ENCODE results near the gene CA12. TPM values are rescaled to one million over a fixed set of nuclear protein-coding genes. Genes with fewer than 3 reads are reported as not detected.

The CA12 gene
- total and polyA plus RNA-seq, 2 donors (not counting 1 experiment from before 2014, with no cell fraction given): not detected

DNA sequence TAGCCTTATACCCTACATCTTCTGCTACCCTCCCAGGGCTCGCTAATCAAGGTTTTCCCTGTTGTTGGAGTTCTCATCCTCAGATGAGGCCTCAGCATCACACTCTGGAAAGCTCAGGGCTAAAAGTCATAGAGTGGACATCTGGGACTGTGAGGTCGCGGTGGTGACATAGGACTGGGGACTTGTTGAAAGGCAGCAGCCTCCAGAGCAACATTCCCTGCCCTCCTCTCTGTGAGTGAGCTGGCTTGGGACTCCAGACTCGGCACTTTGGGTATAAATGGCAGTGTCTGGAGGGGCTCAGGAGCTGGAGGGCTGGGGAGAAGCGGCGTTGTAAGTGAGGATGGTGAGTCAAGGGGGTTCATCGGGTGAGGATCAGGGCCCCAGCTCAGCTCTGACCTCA, 2.7 kb downstream of the CA12 start:
- peaks cover 8 to 11% of the 10 kb centered on the region in 2 donors for H3K4me1 ChIP-seq (ENCODE audit: control insufficient read depth in 2 of 2, insufficient read depth in 2 of 2, low read length in 2 of 2)
- H3K9ac ChIP-seq (ENCODE audit: low read length): no peak overlapping the region
- POLR2A ChIA-PET: no interaction called here
- no peak overlapping the region for H2AFZ ChIP-seq (ENCODE audit: insufficient read depth, low read depth, low read length, poor library complexity, severe bottlenecking)
- no peak overlapping the region for H3K4me2 ChIP-seq (replicated peaks; ENCODE audit: low read depth, low read length, poor library complexity, severe bottlenecking)
- no peak overlapping the region for H3K27ac ChIP-seq (ENCODE audit: low read length in 2 of 2)
- Mint-ChIP-seq H3K9me3 (ENCODE audit: insufficient read depth) (no peaks in the 10 kb centered on the region), H3K27me3 (peaks cover 53% of the 10 kb centered on the region), H3K27ac (no peak overlapping the region), H3K4me1 (peaks cover 11% of the 10 kb centered on the region), H3K4me3 (no peak overlapping the region)
- no peak for DNase-seq
- no peaks in the 10 kb centered on the region for H4K20me1 ChIP-seq (ENCODE audit: control insufficient read depth, insufficient read depth, low read length, poor library complexity, severe bottlenecking)
- H3K9me3 ChIP-seq (ENCODE audit: control extremely low read depth in 1 of 3, control insufficient read depth in 2 of 3, insufficient read depth in 1 of 3, low read length in 2 of 3): no peaks in the 10 kb centered on the region
- H3K79me2 ChIP-seq (ENCODE audit: control insufficient read depth, insufficient read depth, low read length): no peaks in the 10 kb centered on the region
- ATAC-seq (ENCODE audit: low read depth): no peak
- peaks cover 0 to 48% (median 19%) of the 10 kb centered on the region in 4 experiments for H3K27me3 ChIP-seq (replicated peaks in 1 of 4; ENCODE audit: control extremely low read depth in 1 of 4, control insufficient read depth in 3 of 4, insufficient read depth in 4 of 4, low read length in 3 of 4)
- H3K36me3 ChIP-seq (replicated peaks in 1 of 2; ENCODE audit: control extremely low read depth in 1 of 2, control insufficient read depth in 1 of 2, extremely low read depth in 1 of 2, insufficient read depth in 2 of 2, low read length in 1 of 2): no peaks in the 10 kb centered on the region
- intact Hi-C loops (cut with micrococcal nuclease): no loop called here
- TF ChIP-seq EZH2 (IDR thresholded peaks at IDR 0.05; ENCODE audit: borderline replicate concordance, insufficient read depth, low read depth, low read length, poor library complexity, severe bottlenecking): no peak
- TF ChIP-seq, protein P1, sequence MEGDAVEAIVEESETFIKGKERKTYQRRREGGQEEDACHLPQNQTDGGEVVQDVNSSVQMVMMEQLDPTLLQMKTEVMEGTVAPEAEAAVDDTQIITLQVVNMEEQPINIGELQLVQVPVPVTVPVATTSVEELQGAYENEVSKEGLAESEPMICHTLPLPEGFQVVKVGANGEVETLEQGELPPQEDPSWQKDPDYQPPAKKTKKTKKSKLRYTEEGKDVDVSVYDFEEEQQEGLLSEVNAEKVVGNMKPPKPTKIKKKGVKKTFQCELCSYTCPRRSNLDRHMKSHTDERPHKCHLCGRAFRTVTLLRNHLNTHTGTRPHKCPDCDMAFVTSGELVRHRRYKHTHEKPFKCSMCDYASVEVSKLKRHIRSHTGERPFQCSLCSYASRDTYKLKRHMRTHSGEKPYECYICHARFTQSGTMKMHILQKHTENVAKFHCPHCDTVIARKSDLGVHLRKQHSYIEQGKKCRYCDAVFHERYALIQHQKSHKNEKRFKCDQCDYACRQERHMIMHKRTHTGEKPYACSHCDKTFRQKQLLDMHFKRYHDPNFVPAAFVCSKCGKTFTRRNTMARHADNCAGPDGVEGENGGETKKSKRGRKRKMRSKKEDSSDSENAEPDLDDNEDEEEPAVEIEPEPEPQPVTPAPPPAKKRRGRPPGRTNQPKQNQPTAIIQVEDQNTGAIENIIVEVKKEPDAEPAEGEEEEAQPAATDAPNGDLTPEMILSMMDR (IDR thresholded peaks at IDR 0.05): no peak
- CTCF ChIA-PET: no interaction called here
- H3K4me3 ChIP-seq (ENCODE audit: control extremely low read depth in 1 of 5, extremely low read depth in 1 of 5, insufficient read depth in 1 of 5, low read depth in 2 of 5, low read length in 4 of 5): no peak overlapping the region
- WGBS (ENCODE audit: insufficient coverage): 94% methylated on average over 6 of the region's 7 CpGs

DNA sequence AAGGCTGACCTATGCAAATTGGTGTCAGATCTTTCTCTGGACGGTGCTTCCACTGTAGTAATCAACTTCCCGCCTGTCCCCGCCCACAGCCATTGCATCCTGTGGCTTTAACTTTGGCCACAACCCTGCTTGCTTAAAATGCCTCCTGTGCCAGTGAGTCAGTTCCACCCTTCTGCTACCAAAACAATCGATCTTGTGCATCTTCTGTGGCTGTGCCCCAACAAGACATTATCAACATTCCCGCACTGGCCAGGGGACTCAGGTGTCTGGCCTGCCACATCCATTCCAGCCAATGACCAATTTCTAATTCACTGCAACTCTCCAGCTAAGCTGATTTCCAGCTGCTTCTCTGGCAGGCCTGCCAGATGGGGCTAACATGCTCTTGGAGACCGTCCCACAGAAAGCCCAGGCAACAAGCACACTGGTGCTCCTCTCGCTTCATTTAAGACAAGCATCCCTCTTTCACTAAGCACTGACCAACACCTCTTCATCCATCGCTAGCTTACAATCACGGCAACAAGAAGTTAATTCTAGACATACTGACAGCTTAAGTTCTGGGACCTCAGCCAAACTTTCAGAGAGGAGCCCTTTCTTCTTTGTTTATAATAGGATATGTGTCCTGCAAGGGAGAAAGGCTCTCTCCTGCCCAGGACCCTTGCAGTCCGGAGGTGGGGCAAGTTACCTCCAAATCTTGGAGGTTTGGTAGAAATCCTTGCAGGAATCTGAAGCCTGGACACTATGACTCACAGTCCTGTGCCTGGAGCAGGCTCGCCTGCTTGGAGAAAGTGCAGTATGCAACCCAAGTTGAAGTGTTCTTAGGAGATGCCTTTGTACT, 6.7 kb downstream of the CA12 start:
- Histone ChIP-seq H3K4me3 (ENCODE audit: control extremely low read depth in 1 of 5, extremely low read depth in 1 of 5, insufficient read depth in 1 of 5, low read depth in 2 of 5, low read length in 4 of 5) (no peak overlapping the region), H3K27ac (ENCODE audit: low read length in 2 of 2) (no peak overlapping the region), H3K4me1 (ENCODE audit: control insufficient read depth in 2 of 2, insufficient read depth in 2 of 2, low read length in 2 of 2) (no peaks in the 10 kb centered on the region), H3K9ac (ENCODE audit: low read length) (no peak overlapping the region), H3K27me3 (replicated peaks in 1 of 4; ENCODE audit: control extremely low read depth in 1 of 4, control insufficient read depth in 3 of 4, insufficient read depth in 4 of 4, low read length in 3 of 4) (peaks cover 0 to 17% (median 4%) of the 10 kb centered on the region in 4 experiments), H4K20me1 (ENCODE audit: control insufficient read depth, insufficient read depth, low read length, poor library complexity, severe bottlenecking) (no peaks in the 10 kb centered on the region), H3K4me2 (replicated peaks; ENCODE audit: low read depth, low read length, poor library complexity, severe bottlenecking) (no peak overlapping the region), H3K79me2 (ENCODE audit: control insufficient read depth, insufficient read depth, low read length) (no peaks in the 10 kb centered on the region), H3K36me3 (replicated peaks in 1 of 2; ENCODE audit: control extremely low read depth in 1 of 2, control insufficient read depth in 1 of 2, extremely low read depth in 1 of 2, insufficient read depth in 2 of 2, low read length in 1 of 2) (no peaks in the 10 kb centered on the region), H2AFZ (ENCODE audit: insufficient read depth, low read depth, low read length, poor library complexity, severe bottlenecking) (no peak overlapping the region), H3K9me3 (ENCODE audit: control extremely low read depth in 1 of 3, control insufficient read depth in 2 of 3, insufficient read depth in 1 of 3, low read length in 2 of 3) (no peaks in the 10 kb centered on the region)
- intact Hi-C loops (cut with micrococcal nuclease): no loop called here
- ChIA-PET POLR2A (no interaction called here), CTCF (no interaction called here)
- Mint-ChIP-seq H3K27me3 (peaks cover 21% of the 10 kb centered on the region), H3K4me3 (no peak overlapping the region), H3K4me1 (no peaks in the 10 kb centered on the region), H3K27ac (no peak overlapping the region), H3K9me3 (ENCODE audit: insufficient read depth) (no peaks in the 10 kb centered on the region)
- ATAC-seq (ENCODE audit: low read depth): no peak
- WGBS (ENCODE audit: insufficient coverage): 66% methylated on average over 8 of the region's 11 CpGs
- DNase-seq: no peak
- TF ChIP-seq, protein P1 (IDR thresholded peaks at IDR 0.05): no peak
- no peak for TF ChIP-seq EZH2 (IDR thresholded peaks at IDR 0.05; ENCODE audit: borderline replicate concordance, insufficient read depth, low read depth, low read length, poor library complexity, severe bottlenecking)
